GM19397 (cell line): ENCODE results near the gene FAF1.

Source experiments
- ATAC-seq: cut with Tn5 transposase; IDR thresholded peaks from one replicate; pipeline ENCODE4 v1.9.1; 2021; ENCODE audit warnings: mild to moderate bottlenecking, moderate library complexity; ENCODE audit not compliant: unreplicated experiment

The FAF1 gene

DNA sequence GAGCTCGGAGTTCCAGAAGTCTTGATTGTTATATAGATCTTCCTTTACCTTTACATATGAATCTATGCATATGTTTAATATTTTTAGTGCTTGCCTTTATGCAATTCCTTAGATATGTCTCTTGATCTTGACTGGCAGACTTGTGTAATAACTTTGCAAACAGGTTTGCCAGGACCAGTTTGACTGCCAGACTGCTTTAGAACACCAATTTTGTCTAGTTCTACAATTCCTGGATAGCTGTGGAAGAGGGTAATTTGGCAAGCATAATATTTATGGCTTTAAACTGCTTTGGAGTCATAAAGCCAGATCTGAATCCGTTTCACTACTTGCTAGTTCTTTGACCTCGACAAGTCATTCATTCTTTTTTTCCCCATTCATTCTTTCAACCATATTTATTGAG, 250.0 kb downstream of the FAF1 start:
- ATAC-seq, result no peak

DNA sequence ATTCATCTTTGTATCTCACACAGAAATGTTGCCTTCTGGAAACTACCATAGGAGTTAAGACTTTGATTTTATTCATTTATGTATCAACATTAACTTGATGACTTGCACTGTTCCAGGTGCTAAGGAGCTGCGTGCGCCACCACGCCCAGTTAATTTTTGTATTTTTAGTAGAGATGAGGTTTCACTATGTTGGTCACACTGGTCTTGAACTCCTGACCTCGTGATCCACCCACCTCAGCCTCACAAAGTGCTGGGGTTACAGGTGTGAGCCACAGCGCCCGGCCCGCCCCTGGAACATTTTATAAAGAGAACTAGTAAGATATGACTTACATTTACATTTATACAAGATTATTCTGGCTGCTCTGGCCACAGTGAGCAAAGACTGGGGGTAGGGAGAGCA, 252.2 kb downstream of the FAF1 start:
- ATAC-seq, result no peak

DNA sequence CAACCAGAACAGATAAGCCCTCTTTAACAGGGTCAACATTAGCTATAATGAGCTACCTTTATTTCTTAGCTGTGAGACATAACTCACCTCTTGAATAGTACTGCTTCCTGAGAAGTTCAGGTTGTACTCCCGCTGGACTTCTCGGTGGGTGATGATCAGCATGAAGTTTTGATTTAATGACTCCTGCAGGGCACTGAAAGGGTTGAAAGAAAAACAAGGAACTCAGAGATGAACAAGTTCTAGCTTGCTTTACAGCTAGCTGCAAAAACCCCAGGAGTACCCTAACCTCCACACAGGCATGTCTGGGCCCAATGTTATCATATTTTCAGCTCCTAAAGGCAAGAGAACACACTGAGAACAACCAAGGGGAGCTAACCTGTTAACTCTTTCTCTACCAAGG, 254.4 kb downstream of the FAF1 start:
- no peak for ATAC-seq

DNA sequence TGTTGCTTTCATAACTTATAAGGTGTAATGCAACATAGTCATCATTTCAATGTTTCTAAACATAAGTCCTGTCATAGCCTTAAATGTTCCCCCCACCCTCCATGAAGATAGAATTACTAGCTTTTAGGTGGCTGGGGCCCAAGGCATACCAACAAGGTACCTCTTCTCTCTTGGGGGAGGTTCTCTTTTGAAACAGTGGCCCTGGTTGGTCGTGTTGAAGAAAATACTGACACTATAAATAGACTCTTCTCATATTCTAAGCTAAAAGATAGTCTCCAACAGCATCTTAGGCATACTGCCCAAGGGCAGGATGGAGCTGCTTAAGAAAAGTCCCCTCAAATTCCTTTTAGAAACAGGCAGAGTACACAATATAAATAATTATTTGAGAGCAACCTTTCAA, 255.0 kb downstream of the FAF1 start:
- ATAC-seq, result no peak

DNA sequence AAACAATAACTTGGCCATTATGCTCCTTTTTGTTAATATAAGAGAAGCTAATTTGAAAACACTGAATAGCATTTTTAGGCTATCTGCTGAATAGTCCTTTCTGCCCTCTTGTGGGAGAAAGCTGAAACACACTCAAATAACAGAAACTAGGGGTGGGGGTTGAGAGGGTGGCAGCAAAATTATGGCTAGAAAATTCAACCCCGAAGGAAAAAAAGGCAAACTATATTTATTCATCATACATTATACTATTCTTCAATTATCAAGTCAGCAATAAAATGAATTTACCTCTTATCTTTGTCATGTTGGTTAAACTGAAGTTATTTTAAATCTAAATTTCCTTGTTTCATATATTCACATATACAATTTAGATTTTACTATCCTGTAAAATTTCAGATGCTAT, 255.9 kb downstream of the FAF1 start:
- ATAC-seq, result no peak

DNA sequence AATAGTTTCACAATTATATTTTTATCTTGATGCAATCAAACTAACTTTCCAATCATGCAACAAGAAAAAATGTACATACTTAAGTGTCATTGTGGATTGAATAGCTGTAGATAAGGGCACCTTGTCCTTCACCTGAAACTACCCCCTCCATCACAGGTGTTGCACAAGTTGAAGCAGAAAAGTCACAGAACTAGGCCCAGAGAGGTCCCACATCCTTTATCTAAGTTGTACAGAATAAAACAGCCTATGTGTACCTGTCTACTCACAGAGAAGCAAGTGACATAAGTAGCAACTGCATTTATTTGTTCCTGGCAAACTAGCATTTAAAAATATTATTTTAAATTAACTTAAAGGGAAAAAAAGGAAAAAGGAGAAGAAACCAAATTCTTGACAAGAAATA, 256.8 kb downstream of the FAF1 start:
- ATAC-seq, result no peak

DNA sequence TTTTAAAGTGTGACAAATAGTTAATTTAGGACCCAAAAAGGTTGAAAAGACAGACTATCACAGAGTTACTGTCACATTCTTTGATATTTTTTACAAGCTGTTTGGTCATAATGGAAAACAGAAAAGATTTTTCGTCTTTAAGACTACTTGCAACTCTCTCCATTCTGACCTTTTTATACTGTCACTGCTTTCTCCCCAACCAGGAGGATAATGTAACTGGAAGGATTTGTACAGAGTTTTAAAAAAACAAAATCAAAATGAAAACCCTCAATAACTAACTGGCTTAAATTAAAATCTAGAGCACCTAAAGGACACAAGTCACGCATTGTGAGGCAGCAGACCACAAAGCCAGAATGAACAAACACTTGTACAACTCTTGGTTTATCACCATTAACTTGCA, 257.7 kb downstream of the FAF1 start:
- ATAC-seq, result no peak

DNA sequence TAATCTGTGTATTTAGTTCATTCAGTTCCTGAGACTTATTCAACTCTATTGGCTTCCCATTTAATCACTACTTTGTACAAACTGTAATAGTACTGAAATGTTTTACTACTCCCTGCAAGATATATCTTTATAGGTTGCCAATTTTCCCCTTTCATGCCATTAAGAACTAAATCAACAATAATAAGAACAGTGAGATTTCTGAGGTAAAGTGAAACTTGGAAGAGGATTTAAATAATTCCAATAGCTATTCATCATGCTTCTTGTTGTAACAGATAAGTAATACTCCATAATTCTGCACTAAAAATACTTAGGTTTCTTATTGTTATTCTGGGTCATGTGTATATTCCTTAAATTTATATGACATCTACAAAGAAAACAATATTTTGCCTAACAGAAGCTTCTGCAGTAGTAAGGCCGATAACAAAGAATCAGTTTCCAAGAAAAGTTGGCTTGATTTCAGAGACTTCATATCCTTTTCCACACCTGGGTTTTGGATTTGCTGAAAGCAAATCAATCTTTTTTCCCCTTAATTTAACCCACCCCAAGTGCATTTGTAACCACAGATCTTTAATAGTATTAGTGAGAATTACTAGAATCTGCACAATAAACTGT, 258.3 kb downstream of the FAF1 start:
- ATAC-seq, result no peak

DNA sequence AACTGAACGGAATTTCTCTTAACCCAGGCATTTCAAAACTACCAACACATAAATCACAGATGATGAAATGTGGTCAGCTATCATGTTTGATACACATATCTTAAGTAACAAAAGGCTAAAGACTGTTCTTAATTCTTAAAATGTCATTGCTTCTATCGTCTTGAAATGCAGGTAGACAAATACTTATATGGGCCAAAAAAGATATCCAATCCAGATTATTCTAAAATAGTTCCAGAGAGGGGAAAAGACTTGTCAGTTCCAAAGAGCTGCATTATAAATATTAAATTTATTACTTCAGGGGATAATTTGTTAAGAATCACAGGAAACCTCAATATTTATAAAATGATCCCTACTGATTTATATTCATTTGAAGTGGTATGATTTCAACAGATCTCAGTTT, 259.4 kb downstream of the FAF1 start:
- ATAC-seq, result no peak

DNA sequence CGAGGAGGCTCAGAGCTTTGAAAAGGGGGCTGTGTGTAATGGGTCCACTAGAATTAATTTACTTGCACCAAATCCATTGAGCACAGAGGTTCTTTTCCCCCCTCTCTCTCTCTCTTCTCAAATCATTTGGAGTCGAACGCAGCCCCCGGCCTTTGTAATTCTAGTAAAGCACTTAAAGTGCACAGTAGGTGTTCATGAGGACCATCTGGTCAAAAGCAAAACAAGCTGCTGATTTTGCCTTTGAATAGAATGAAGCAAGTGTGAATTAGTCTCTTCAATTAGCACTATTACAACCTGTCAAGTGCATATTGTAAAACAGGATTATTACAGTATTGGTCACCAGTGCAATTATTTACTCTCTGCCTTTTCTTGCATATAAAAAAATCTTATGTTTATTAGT, 259.9 kb downstream of the FAF1 start:
- ATAC-seq, result no peak

DNA sequence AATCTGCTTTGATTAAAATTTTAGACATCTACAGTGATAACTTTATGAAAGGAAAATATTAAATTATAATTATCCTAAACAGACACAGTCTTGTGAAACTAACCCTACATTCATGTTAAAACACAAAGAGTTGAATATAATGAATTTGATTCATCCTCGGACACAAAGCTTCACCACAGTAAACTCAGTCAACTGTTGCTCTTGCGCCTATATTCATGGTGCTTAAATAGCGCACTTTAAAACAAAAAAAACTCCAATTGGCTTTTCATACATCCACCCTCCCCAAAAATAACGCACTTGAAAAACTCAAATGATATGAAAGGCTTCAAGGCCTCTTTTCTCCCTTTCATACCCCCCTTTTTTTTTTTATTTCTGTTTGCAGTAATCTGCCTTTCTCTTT, 260.3 kb downstream of the FAF1 start:
- ATAC-seq, result no peak

DNA sequence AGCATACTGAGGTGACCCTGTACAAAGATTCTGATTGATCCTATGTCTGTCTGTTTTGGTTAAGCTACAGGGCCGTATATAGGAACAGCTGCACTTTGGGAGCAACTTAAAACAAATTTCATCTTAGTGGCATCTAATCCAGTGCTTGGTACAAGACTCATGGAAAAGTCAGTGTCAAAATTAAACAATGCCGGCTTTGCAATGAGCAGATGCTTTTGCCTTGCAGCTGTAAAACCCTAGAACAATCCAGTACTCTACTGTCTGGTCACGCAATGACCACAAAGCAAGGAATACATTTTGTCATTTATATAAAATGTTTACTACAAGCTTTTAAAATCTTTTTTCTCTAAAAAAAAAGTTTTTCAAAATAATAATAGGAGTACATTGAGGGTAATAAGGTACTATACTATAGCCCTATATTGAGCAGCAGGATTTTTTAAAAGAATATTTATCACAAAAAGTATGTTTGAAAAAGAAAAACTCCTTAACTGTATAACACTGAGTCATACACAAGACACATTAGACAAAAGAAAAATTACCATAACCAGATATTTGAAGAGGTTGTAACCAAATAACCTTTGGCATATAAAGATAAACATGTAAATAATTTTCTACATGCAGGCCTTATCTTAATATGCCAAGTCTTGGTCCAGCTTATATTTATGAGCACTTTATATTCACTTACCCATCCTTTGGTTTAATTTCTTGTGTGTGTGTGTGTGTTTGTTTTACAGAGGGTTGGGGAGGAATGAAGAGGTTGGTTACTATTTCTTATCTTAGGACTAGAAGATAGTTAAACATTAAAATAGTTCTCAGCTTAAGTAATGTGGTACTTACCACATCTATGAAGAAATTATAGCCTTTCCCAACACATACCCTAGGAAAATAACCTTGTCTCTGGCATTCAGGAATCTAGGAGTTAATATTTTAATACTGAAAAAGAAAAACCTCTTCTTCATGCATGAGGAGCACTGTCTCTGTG, 262.3 kb downstream of the FAF1 start:
- no peak for ATAC-seq

DNA sequence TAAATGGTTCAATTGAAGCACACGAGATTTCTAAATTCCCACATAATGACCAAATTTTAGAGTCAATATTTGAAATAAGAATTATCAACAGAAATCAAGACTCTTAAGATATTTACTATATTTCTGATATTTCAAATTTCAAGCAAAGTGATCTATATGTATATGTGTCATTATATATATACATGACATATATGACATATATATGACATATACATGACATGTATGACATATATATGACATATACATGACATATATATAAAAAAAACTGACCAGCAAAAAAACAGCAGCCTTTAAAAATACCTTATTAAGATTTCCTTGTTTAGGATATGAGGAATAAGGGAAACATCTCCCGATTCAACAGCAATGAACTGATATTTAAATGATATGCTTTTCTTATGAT, 266.2 kb downstream of the FAF1 start:
- ATAC-seq, result no peak

DNA sequence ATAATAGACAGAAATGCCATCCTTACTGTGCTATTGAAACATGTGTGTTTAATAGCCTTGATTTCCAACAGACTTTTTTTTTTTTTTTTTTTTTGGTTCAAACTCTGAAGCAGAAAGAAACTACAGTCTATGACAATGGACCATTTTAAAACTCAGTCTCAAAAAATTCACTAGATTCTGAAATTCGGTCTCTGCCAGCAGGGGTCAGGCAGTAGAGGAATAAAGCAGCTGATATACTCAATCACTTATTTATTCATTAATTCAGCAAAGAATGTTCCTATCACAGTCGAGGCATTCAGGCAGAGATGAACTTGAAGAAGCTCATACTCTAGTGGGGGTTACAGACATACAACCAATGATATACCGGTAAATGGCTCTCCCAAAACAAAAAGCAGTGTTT, 275.9 kb downstream of the FAF1 start:
- no peak for ATAC-seq

DNA sequence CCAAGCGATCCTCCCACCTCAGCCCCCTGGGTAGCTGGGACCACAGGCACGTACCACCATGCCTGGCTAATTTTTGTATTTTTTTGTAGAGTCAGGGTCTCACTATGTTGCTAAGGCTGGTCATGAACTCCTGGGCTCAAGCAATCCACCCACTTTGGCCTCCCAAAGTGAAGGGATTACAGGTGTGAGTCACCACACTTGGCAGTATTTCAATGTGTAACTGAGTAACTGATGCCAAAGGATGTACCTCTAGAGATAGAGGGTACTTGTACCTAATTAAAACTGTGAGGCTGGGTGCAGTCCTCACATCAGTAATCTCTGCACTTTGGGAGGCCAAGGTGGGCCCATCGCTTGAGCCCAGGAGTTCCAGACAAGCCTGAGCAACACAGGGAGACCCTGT, 278.1 kb downstream of the FAF1 start:
- ATAC-seq, result no peak

DNA sequence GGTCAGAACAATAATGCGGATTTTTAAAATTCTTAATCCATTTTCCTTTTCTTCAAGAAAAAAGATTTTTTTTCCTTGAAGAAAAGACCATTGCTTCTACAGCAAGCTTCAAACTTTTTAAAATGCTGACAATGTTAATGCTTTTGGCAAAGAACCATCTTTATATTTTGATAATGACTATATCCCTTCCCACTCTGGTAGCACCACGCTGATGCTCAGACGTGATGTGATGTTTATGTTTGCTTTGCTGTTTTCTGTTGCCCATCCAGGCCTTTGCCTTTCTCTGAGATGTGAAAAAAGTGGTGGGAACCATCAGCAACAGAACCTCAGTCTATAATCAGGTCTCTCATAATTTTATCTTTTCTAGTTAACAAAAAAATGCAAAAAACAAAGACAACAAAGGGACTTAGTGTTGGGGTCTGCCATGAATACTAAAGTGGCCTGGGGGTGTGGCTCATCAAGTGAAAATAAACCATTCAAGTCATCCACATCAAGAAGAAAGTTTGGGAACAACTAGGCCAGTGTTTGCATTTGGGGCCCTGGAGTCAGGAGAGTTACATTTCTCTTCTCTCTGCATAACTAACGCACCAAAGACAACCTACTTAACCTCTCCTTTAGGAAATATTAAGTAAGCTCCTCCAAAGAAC, 292.2 kb downstream of the FAF1 start:
- ATAC-seq, result no peak

DNA sequence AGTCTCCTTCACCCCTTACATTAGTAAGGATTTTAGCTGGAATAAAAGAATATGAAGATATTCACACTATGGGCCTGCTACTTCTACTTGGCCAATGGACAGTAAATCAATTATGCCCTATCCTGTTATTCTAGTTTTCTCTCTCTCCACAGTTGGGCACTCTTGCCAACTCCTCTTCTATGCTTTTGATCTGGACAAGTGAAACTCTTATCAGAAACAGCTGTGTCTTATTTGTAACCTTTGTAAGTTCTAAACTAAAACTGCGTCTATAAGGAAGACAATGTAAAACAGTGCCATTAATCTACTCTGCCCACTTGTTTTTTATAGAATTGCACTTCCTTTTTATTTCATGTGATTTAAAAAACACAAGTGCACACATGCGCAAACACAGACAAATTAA, 292.8 kb downstream of the FAF1 start:
- ATAC-seq, result no peak

DNA sequence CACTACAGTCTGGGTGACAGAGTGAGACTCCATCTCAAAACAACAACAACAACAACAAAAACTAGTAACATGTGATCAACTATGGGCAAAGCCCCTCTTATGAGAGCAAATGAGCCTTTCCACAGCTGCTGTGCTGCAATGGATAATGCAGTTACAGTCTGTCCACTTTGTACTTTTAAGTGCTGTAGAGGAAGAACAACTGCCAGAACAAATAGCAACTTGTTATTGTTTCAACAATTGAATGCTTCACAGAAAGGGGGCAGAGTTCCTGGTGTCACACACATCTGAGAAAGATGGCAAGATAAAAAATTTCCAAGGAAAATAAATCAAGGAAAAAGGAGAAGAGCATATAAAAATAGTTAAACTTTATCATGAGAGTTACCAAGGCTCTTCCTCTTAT, 293.2 kb downstream of the FAF1 start:
- no peak for ATAC-seq

DNA sequence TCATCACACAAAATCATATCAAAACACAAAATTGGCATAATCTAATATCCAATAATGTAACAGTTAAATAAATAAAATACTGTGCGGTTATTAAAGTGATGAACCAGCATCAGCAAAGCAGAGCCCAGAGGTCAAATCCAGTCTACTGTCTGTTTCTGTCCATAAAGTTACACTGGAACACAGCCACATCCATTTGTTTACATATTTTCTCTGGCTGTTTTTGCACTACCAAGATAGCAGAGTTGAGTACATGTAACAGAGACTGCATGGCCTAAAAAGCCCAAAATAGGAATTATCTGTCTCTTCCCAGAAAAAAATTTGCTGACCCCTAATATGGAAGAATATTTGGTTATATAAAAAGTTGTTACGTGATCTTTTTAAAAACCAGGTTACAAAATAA, 294.7 kb downstream of the FAF1 start:
- no peak for ATAC-seq

DNA sequence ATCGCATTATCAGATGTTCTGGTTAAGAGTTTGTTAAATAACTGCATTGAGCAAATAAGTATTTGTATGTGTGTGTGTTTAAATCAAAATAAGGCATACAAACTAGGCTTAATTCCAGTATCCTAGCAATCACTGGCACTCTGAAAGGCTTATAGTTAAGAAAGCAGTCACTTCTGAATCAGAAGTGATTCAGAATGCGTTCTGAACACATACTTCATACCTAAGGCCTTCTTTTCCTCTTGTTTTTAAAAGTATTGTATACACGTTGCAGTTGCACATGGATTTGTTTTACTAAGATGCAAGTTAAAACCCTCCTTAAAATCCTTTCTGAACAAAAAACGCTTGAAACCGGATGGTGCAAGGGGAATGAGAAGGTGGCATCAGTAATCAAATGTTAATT, 298.4 kb downstream of the FAF1 start:
- no peak for ATAC-seq

DNA sequence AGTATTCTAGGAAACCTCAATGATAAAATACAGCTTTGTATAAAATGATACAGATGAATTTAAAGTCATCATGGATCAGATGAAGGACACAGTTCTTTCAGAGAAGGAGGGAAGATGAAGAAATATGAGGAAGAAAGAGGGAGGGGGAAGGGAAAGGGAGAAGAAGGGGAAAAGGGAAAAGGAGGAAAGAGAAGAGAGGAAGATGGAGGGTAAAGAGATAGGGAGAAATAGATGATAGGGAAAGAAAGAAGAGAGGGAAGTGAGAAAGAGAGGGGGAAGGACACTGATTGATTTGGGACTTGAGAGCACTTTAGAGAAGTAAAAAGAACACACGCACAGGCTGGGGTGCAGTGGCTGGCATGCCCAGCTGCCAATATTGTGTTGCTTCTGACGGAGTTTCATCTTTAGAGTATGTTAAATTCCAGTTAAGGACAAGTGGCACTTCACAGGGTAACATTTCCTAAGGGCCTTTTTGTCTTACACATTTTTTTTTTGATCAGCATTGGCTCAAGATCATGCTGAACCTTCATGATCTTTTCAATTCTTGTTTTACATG, 300.9 kb downstream of the FAF1 start:
- ATAC-seq, result no peak
